HG03103 (cell line): ENCODE measurements around the gene MFSD1.

Experiments used
- ATAC-seq: cut with Tn5 transposase; IDR thresholded peaks from one replicate; pipeline ENCODE4 v1.9.1; 2021; ENCODE audit warnings: low read depth; ENCODE audit not compliant: unreplicated experiment

MFSD1 gene

GRCh38 chr3:158864492-158864891, 62.6 kb downstream of the MFSD1 start:
- ATAC-seq, result no peak

- no peak for ATAC-seq
Observed at GRCh38 chr3:158875700-158876099, 73.8 kb downstream of the MFSD1 start.
